SIG-M5 treated with dmso at 0.1 percent for 504 hours (cell line): Measurements from ENCODE around the gene DMKN.
A peak's percentile ranks its signal among the peaks of the same experiment; 100 is the strongest.
"Not testable (repeated sequence)": the region's sequence is repeated elsewhere in the genome, so short reads cannot be mapped to it uniquely, and the experiment has no call there.

ENCODE experiments used
- DNase-seq: peaks from one replicate; lab custom pipeline; 2025; ENCODE audit not compliant: unreplicated experiment; lab: John Stamatoyannopoulos, UW

Gene DMKN

GRCh38 chr19:35468637-35469036 is 44.8 kb downstream of the DMKN start:
- peak; percentile 46 for DNase-seq

- no peak for DNase-seq
Measured at GRCh38 chr19:35466259-35466658, 47.2 kb downstream of the DMKN start.

GRCh38 chr19:35462956-35463355 is 50.5 kb downstream of the DMKN start:
- not testable (repeated sequence) for DNase-seq

GRCh38 chr19:35462476-35462953 is 50.9 kb downstream of the DMKN start:
- DNase-seq: peak; percentile 89

GRCh38 chr19:35461788-35462187 is 51.7 kb downstream of the DMKN start:
- not testable (repeated sequence) for DNase-seq

GRCh38 chr19:35461060-35461459 is 52.4 kb downstream of the DMKN start:
- DNase-seq: no peak

- DNase-seq: no peak
Measured at GRCh38 chr19:35460608-35461007, 52.8 kb downstream of the DMKN start.

- no peak for DNase-seq
Measured at GRCh38 chr19:35459414-35460082, 53.9 kb downstream of the DMKN start.

- DNase-seq: no peak
Measured at GRCh38 chr19:35458731-35459391, 54.6 kb downstream of the DMKN start.

GRCh38 chr19:35458192-35458591 is 55.3 kb downstream of the DMKN start:
- DNase-seq: no peak

GRCh38 chr19:35457173-35457572 is 56.3 kb downstream of the DMKN start:
- no peak for DNase-seq

- no peak for DNase-seq
Measured at GRCh38 chr19:35455616-35456201, 57.7 kb downstream of the DMKN start.

GRCh38 chr19:35454663-35455062 is 58.8 kb downstream of the DMKN start:
- no peak for DNase-seq

GRCh38 chr19:35451338-35452096 is 61.9 kb downstream of the DMKN start:
- no peak for DNase-seq

- DNase-seq: peak; percentile 67
Measured at GRCh38 chr19:35449359-35450043, 63.9 kb downstream of the DMKN start.

GRCh38 chr19:35447606-35448469 is 65.6 kb downstream of the DMKN start, which contains the start of gene FFAR2:
Gene FFAR2, plus strand, starts transcription at chr19:35448257. Its CDS starts 1,458 bp downstream, at chr19:35449715.
- no peak for DNase-seq
